ENCODE results near the gene EZR. TPM values are rescaled to one million over a fixed set of nuclear protein-coding genes. Genes with fewer than 3 reads are reported as not detected.

Gene EZR
- total RNA-seq, 1 donor from 2014 or later, result 260 TPM

DNA sequence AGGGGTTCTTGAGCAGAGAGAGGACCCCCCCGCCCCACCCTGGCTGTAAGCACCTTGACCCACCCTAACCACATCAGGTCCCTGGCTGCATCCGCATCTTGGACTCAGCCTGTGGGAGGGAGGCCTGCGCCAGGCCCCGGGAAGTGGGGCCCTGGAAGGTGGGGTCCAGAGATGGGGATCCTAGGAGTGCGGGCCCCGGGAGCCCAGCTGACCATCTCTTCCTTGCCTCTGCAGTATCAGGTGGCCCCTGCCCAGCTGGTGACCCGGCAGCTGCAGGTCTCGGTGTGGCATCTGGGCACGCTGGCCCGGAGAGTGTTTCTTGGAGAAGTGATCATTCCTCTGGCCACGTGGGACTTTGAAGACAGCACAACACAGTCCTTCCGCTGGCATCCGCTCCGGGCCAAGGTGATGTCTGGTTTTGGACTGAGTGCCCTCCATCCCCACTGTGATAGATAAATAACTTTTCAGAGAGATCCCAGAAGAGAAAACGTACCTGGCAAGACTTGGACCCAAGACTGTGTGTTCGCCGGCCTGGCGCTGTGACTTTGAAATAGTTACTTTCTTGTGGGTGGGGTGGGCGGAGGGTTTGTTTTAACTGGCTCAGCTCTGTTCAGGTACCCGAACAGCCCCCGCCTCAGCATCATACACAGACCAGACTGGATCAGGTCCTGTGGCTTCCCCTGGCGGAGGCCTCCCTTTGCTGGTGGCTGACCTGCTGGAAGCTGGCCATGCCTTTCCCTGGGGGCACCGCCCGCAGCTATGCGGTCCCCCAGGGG is 62.0 kb downstream of the EZR start:
- DNase-seq, result no peak

DNA sequence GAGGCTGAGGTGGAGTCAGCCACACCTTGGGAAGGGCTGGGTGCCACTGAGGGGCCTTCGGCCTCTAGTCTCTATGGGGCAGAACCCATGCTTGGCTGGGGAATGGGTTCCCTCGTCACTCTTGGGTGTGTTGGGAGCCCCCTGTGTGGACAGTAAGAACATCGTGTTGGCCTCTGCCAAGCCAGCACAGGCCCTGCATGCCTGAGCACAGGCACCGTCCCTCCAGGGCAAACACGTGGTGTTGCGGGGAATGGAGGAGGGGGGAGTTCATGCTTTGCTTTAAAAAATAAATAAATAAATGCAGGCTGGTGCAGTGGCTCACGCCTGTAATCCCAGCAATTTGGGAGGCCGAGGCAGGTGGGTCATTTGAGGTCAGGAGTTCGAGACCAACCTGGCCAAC is 63.0 kb downstream of the EZR start:
- Histone ChIP-seq H3K36me3 (no peaks in the 10 kb centered on the region), H3K9me3 (no peaks in the 10 kb centered on the region), H3K27ac (no peak overlapping the region), H3K4me3 (no peak overlapping the region), H3K27me3 (no peaks in the 10 kb centered on the region), H3K4me1 (no peaks in the 10 kb centered on the region)
- TF ChIP-seq, protein P1, sequence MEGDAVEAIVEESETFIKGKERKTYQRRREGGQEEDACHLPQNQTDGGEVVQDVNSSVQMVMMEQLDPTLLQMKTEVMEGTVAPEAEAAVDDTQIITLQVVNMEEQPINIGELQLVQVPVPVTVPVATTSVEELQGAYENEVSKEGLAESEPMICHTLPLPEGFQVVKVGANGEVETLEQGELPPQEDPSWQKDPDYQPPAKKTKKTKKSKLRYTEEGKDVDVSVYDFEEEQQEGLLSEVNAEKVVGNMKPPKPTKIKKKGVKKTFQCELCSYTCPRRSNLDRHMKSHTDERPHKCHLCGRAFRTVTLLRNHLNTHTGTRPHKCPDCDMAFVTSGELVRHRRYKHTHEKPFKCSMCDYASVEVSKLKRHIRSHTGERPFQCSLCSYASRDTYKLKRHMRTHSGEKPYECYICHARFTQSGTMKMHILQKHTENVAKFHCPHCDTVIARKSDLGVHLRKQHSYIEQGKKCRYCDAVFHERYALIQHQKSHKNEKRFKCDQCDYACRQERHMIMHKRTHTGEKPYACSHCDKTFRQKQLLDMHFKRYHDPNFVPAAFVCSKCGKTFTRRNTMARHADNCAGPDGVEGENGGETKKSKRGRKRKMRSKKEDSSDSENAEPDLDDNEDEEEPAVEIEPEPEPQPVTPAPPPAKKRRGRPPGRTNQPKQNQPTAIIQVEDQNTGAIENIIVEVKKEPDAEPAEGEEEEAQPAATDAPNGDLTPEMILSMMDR (IDR thresholded peaks at IDR 0.05), result no peak
- intact Hi-C loops (cut with DNase I), result no loop called here
- DNase-seq, result no peak
- no peak for ATAC-seq

More for the DNA sequence above, 62.0 kb downstream of the EZR start:
- Histone ChIP-seq H3K36me3 (no peaks in the 10 kb centered on the region), H3K4me1 (no peaks in the 10 kb centered on the region), H3K27ac (no peak overlapping the region), H3K27me3 (no peaks in the 10 kb centered on the region), H3K9me3 (no peaks in the 10 kb centered on the region), H3K4me3 (no peak overlapping the region)
- TF ChIP-seq, protein P1 (IDR thresholded peaks at IDR 0.05), result no peak
- no peak for ATAC-seq
- intact Hi-C loops (cut with DNase I), result no loop called here

DNA sequence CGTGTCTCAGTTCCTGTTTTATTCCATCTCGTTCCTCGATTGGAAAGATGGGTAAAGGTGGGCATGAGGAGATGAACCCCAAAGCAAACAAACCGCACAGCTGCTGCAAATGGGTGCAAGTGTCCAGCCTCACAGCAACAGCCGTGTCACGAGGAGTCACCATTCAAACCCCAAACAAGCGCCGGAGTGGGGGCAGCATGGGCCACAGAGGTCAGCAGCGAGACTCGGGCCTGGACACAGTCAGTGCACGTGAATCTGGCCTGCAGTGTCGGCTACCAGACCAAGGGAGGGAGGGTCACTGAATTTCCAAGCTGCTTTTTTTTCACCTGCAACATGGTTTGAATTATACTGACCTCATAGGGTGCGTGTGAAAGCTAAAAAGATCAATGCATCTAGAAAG is 63.5 kb downstream of the EZR start:
- Histone ChIP-seq H3K4me1 (no peaks in the 10 kb centered on the region), H3K4me3 (no peak overlapping the region), H3K36me3 (no peaks in the 10 kb centered on the region), H3K27me3 (no peaks in the 10 kb centered on the region), H3K27ac (no peak overlapping the region), H3K9me3 (no peaks in the 10 kb centered on the region)
- TF ChIP-seq, protein P1 (IDR thresholded peaks at IDR 0.05), result no peak
- intact Hi-C loops (cut with DNase I), result no loop called here
- DNase-seq, result no peak
- ATAC-seq, result no peak

DNA sequence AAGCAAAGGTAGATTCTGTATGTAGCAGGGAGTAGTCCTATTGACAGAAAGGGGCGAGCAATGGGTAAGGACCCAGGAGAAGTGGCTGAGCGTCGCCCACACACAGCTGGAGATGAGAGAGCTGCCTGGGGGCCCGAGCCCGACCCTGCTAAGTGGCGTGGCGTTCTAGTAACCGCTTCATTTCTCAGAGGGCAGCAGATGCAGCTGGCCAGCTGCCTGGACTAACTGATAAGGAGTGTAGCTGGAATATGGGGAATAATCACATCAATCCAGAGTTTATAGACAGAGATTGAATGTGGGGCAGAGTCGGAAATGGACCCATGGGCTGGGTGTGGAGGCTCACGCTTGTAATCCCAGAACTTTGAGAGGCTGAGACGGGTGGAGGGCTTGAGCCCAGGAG is 64.4 kb downstream of the EZR start:
- TF ChIP-seq, protein P1 (IDR thresholded peaks at IDR 0.05), result no peak
- DNase-seq, result no peak
- Histone ChIP-seq H3K27me3 (no peaks in the 10 kb centered on the region), H3K9me3 (no peaks in the 10 kb centered on the region), H3K4me3 (no peak overlapping the region), H3K4me1 (no peaks in the 10 kb centered on the region), H3K36me3 (no peaks in the 10 kb centered on the region), H3K27ac (no peak overlapping the region)
- intact Hi-C loops (cut with DNase I), result no loop called here
- ATAC-seq, result no peak

DNA sequence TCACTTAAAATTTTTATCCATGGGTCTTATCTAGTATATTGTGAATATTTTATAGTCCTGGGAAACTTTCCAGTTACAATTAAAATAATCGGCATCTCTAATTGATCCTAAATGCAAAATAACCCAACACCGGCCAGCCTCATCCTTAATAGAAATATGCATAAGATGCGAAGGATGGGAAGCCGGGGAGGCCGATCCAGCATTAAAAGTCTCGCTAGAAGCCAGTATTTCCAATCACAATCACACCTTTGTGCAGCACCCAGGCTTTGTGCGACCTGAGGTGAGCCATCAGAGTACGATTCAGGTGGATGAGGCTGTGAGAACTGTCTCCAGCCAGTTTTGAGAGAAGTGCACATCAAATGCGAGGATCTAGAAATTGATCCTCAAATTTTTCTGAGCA is 65.4 kb downstream of the EZR start:
- intact Hi-C loops (cut with DNase I), result no loop called here
- TF ChIP-seq, protein P1 (IDR thresholded peaks at IDR 0.05), result no peak
- Histone ChIP-seq H3K27ac (no peak overlapping the region), H3K4me3 (no peak overlapping the region), H3K9me3 (no peaks in the 10 kb centered on the region), H3K27me3 (no peaks in the 10 kb centered on the region), H3K36me3 (no peaks in the 10 kb centered on the region), H3K4me1 (no peaks in the 10 kb centered on the region)
- no peak for DNase-seq
- ATAC-seq, result no peak

All from upper lobe of right lung (tissue), 1 donor.